Neural progenitor cell (in vitro differentiated cells): ENCODE measurements around the gene NCOA3.

Experiments used
- EZH2 ChIP-seq: fragments of 200-600 bp; sonication (generic); IDR thresholded peaks from 2 replicates; pipeline ENCODE4 v1.6.1; 2017; ENCODE audit warnings: antibody characterized with exemption, mild to moderate bottlenecking, moderate library complexity
- EZH2phosphoT487 ChIP-seq: fragments of 200-600 bp; sonication (generic); IDR thresholded peaks from 2 replicates; pipeline ENCODE4 v1.6.1; 2017; ENCODE audit warnings: antibody characterized with exemption
- TF ChIP-seq, protein P1 (sequence below): fragments of 200-600 bp; sonication (generic); IDR thresholded peaks from 2 replicates; pipeline ENCODE4 v1.5.1; 2017; ENCODE audit warnings: antibody characterized with exemption, mild to moderate bottlenecking

DNA sequence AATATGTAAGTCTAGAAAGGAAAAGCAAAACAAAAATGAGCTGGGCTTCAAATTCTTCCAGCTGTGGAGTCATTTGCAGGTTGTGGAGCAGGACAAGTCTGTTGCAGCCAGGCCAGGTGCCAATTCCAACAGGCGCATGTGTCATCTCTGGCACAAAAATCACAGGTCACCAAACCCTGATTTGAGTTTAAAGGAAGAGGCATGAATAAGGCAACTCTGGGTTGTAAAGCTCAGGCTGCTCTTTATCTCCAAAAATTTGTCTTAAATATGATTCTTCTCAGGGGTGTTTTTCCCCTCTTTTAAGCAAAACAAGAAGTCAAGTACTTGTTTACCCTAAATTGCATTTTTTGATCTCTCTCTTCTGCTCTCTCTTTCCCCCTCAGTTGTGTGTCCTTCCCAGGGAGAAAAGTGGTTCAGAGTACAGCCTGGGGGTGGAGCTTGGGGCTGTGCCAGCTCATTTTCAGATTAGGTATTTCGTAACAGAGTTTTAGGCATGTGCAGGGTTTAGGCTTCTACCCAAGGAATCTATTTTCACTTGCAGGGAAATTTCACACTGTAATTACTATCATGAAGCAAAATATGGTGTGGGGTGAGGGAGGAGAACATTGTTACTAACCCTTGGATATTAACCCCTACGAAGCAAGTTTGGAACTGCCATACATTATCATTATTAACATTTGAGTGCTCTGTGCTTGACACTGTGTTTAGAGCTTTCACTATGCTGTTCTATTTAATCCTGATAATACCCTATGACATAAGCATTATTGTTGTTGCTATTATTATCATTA is 8.3 kb upstream of the NCOA3 start:
- TF ChIP-seq, protein P1, sequence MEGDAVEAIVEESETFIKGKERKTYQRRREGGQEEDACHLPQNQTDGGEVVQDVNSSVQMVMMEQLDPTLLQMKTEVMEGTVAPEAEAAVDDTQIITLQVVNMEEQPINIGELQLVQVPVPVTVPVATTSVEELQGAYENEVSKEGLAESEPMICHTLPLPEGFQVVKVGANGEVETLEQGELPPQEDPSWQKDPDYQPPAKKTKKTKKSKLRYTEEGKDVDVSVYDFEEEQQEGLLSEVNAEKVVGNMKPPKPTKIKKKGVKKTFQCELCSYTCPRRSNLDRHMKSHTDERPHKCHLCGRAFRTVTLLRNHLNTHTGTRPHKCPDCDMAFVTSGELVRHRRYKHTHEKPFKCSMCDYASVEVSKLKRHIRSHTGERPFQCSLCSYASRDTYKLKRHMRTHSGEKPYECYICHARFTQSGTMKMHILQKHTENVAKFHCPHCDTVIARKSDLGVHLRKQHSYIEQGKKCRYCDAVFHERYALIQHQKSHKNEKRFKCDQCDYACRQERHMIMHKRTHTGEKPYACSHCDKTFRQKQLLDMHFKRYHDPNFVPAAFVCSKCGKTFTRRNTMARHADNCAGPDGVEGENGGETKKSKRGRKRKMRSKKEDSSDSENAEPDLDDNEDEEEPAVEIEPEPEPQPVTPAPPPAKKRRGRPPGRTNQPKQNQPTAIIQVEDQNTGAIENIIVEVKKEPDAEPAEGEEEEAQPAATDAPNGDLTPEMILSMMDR, result no peak
- TF ChIP-seq EZH2phosphoT487, result no peak
- no peak for TF ChIP-seq EZH2
